GM19468 (cell line): Measurements from ENCODE around the gene GRK1.
"Not testable (repeated sequence)": the region's sequence is repeated elsewhere in the genome, so short reads cannot be mapped to it uniquely, and the experiment has no call there.

Source experiments
- ATAC-seq: cut with Tn5 transposase; IDR thresholded peaks from one replicate; pipeline ENCODE4 v1.9.1; 2021; ENCODE audit warnings: mild to moderate bottlenecking, moderate library complexity, moderate number of reproducible peaks; ENCODE audit not compliant: unreplicated experiment; ENCODE audit errors: extremely low read depth

Gene GRK1

GRCh38 chr13:113739527-113740285, 72.7 kb downstream of the GRK1 start:
- ATAC-seq, result no peak

DNA sequence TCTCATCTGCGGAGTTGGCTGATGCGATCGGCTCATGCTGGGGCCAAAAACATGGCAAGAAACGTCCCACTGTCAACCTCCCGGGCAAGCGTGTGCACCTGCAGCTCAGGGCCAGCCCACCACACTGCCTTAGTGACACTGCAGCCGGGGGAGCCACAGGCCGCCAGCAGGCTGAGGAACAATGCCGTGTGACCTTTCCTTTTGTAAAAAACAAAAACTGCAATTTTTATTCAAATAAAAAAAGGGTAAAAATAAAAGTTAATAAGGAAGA, 73.2 kb downstream of the GRK1 start:
- no peak for ATAC-seq

GRCh38 chr13:113740661-113741060, 73.6 kb downstream of the GRK1 start:
- no peak for ATAC-seq

- ATAC-seq, result no peak
These were observed 74.2 kb downstream of the GRK1 start for GRCh38 chr13:113741191-113741668.

- no peak for ATAC-seq
These were observed 75.0 kb downstream of the GRK1 start for GRCh38 chr13:113742000-113742441.

DNA sequence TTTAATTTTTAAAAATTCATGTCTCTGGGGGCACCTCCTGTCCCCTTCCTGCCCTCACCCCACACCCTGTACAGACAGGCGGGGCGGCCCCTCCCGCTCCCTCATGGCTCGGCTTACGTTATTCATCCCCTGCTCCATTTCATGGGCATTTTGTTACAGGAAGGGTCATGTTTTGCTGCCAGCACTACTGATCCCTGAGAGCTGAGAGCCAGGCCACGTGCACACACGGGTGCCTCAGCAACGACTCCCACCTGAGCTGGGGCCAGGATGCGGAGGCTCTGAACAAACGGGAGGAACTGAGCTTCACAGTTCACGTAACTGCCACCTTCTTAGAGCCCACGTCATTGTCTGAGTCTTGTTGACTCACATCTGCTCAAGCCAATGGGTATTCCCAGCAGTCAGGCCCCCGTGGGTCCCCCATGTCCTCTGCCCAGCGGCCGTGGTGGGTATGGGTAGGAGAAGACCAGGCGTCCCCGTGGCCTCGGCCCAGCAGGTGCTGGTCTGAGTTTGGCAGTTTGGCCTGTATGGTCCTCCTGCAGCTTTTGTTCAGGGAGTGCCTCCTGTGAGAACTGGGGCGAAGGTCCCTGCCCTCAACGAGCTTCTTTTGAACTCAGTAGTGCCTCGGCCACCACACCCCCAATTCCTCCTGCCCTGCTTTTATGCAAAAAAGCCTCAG, 75.6 kb downstream of the GRK1 start:
- ATAC-seq, result no peak

DNA sequence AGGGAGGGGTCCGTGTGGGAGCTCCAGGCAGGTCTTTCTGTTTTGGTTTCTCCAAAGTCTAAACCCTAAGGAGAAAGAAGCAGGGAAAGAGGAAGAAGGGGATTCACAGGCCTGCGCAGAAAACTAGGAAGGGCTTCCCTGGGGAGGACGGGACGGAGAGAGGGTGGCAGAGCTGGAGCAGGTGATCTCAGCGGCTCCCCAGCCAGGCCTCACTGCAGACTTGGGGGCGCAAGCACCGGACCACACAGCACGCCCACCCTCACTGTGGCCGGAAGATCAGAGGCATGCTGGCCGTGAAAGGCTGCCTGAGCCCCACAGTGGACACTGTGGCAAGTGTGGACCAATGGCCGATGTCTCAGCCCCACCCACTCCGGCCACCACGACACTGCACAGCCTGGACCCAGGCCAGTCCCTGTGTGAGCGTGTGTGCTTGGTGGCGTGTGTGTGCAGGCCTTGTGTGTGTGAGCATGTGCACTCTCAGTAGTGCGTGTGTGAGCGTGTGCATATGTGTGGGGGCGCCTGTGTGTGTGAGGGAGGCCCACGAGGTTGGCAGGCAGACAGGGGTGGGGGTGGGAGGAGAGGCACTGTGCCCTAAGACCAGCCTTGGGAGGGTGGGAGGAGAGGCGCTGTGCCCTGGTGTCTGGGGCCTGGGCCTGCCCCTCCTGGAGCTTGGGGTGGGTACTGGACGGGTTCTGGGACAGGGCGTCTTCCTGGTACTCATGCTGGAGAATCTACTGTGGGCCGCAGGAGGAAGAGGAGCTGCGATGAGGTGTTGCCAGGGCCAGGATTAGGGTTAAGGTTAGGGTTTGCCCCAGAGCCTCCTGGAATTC, 76.6 kb downstream of the GRK1 start:
- no peak for ATAC-seq

- ATAC-seq, result no peak
These were observed 77.4 kb downstream of the GRK1 start for GRCh38 chr13:113744197-113745000.

- ATAC-seq, result no peak
These were observed 78.0 kb downstream of the GRK1 start for GRCh38 chr13:113745059-113745458.

DNA sequence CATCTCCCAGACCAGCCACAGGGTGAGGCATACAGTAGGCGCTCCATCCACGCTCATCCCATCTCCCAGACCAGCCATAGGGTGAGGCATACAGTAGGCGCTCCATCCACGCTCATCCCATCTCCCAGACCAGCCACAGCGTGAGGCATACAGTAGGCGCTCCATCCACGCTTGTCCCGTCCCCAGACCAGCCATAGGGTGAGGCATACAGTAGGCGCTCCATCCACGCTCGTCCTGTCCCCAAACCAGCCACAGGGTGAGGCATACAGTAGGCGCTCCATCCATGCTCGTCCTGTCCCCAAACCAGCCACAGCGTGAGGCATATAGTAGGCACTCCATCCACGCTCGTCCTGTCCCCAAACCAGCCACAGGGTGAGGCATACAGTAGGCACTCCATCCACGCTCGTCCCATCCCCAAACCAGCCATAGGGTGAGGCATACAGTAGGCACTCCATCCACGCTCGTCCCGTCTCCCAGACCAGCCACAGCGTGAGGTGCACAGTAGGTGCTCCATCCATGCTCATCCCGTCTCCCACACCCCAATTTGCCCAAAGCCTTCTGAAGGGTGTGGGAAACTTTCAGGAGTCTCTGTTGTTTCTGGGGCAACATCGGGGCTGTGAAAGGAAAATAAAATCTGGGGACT, 78.6 kb downstream of the GRK1 start:
- ATAC-seq, result not testable (repeated sequence)

- no peak for ATAC-seq
These were observed 79.1 kb downstream of the GRK1 start for GRCh38 chr13:113746143-113746525.

DNA sequence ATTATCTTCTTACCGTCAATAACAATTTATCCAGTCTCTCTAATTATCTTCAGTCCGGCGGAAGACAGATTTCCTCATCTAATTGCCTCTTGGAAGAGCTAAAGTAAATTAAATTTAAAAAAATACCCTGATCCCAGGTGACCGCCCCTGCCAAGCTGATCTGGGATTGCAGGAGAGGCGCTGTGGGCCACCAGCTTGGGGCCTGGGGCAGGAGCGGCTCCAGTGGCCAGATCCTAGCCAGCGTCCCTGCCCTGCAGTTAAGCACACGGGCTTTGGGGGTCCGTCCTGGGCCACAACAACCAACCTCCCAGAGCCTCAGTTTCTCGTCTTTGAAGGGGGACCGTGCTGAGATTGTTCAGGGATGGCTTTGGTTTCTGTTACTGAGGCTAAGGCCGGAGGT, 79.7 kb downstream of the GRK1 start:
- no peak for ATAC-seq

DNA sequence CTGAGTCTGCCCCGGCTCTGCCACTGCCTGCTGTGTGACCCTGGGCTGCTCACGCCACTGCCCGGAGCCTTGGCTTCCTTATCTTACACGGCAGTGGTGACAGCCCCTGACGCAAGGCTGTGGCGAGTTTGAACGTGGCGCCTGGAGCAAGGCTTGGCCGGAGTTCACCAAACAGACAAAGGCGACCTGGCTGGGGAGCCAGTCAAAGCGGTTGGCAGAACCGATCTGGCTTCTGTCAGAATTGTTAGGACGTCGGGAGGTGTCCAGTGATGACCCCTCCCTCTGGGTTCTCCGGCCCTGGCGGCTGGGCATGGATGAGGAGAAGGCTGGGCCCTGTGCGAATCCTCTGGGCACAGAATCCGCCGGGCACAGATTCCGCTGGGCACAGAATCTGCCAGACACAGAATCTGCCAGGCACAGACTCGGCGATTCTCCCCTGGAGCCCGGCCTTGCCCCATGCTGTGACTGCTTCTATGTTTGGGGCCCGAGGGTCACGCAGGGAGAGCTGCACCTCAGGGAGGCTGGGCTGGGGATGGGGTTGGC, 80.3 kb downstream of the GRK1 start:
- no peak for ATAC-seq

DNA sequence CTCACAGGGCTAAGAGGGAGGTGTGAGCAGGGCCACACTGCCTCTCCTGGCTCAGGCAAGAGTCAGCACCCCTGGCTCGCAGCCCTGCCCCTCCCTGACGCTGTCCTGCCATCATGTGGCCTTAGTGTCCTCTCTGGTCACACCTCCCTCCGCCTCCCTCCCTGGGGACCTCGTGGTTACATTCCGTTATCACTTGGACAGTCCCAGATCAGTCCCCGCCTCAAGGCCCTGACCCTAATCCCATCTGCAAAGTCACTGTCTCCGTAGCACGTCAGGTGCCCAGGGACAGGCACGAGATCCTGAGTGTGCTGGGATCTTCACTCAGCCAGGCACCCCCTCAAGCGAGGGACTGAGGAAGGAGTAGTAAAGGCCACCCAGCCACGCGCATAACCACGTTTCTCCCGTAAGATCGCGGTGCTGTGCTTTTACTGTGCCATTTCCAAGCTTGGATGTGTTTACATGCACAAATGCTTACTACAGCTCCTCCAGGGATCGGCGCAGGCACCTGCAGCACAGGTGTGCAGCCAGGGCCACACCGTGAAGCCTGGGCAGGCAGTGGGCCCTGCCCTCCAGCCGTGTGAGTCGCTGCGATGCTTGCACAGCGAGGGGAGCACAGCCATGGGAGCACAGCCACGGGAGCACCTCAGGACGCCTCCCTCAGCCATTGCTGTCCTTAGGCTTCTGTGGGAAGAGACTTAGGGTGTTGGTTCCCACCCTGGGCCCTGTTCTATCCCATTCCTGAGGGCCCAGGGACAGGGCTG, 81.3 kb downstream of the GRK1 start:
- ATAC-seq, result no peak

GRCh38 chr13:113748862-113749451, 81.9 kb downstream of the GRK1 start:
- no peak for ATAC-seq

DNA sequence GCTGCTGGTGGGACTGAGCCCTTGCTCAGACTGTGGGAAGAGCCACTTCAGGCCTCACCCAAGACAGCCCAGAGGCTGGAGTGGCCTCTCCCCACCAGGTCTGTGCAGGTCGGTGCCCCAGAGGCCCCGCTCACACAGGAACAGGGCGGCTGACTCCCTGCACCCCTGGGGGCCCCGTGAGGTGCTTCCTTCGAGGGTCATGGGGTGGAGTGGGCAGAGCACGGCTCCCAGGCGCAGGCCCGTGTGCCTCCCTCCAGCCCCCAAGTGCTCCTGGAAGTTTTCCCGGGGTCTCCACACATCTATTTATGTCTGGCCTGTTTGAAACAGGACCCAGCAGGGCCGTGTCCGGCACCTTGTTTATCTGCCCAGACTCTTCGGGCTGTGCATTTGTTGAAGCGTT, 82.5 kb downstream of the GRK1 start:
- no peak for ATAC-seq

DNA sequence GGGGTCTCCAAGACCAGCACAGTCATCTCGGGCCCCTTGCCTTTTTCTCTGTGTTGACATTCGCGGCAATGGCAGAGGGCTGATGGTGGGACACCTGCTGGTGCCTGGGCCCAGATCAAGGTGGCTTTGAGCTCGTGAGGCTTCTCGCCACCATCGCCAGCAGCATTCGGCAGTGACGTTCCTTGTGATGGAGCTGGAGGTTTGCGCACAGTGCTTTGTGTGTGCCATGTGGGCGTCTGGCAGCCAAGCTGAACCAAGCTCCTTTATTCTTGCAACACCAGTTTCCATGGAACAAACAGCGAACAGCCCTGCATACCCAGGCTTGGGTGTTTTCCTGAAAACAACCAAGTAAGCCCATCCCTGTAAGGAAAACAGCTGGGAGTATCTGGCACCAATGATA, 82.9 kb downstream of the GRK1 start:
- no peak for ATAC-seq

DNA sequence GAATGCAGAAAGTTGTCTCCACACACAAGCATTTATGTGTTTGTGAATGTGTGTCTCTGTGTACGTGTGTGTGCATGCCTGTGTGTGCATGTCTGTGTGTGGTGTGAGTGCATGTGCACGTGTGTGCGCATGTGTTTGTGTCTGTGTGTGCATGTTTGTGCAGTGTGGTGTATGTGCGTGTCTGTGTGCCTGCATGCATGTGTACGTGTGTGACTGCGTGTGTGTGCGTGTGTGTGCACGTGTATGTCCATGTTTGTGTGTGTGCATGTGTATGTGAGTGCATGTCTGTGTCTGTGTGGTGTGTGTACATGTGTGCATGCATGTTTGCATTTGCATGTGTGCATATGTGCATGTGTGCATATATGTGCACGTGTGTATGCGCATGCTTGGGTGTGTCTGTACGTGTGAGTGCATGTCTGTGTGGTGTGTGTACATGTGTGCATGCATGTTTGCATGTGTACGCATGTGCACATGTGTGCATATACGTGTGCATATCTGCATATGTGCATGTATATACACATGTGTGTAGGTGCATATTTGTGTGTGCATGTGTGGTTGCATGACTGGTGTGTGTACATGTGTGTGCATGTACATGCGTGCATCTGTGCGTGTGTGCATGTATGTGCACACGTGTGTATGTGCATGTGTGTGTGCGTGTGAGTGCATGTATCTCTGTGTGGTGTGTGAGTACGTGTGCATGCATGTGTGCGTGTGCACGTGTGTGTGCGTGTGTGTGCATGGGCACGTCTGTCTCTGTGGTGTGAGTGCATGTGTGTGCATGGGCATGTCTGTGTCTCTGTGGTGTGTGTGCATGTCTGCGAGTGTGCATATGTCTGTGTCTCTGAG, 83.8 kb downstream of the GRK1 start:
- ATAC-seq, result no peak
